GM19452 (cell line): ENCODE measurements around the gene IPO8.
"Not testable (repeated sequence)": the region's sequence is repeated elsewhere in the genome, so short reads cannot be mapped to it uniquely, and the experiment has no call there.

Source experiments
- ATAC-seq: cut with Tn5 transposase; IDR thresholded peaks from one replicate; pipeline ENCODE4 v1.9.1; 2021; ENCODE audit not compliant: unreplicated experiment

Gene IPO8

GRCh38 chr12:30610718-30611117 lies 85.0 kb downstream of the IPO8 start:
- ATAC-seq: no peak

GRCh38 chr12:30609819-30610218 lies 85.8 kb downstream of the IPO8 start:
- ATAC-seq: not testable (repeated sequence)

- ATAC-seq: not testable (repeated sequence)
Measured at GRCh38 chr12:30604302-30604701, 91.4 kb downstream of the IPO8 start.

- no peak for ATAC-seq
Measured at GRCh38 chr12:30603129-30603528, 92.5 kb downstream of the IPO8 start.

- ATAC-seq: no peak
Measured at GRCh38 chr12:30602678-30603077, 93.0 kb downstream of the IPO8 start.

GRCh38 chr12:30599608-30600007 lies 96.1 kb downstream of the IPO8 start:
- no peak for ATAC-seq

GRCh38 chr12:30598889-30599288 lies 96.8 kb downstream of the IPO8 start:
- ATAC-seq: no peak

GRCh38 chr12:30595742-30596141 lies 99.9 kb downstream of the IPO8 start:
- no peak for ATAC-seq

GRCh38 chr12:30594509-30594908 lies 101.2 kb downstream of the IPO8 start:
- no peak for ATAC-seq

GRCh38 chr12:30588572-30588971 lies 107.1 kb downstream of the IPO8 start:
- not testable (repeated sequence) for ATAC-seq

GRCh38 chr12:30587782-30588181 lies 107.9 kb downstream of the IPO8 start:
- no peak for ATAC-seq

- ATAC-seq: no peak
Measured at GRCh38 chr12:30585877-30586276, 109.8 kb downstream of the IPO8 start.

- ATAC-seq: no peak
Measured at GRCh38 chr12:30582943-30583342, 112.7 kb downstream of the IPO8 start.

- ATAC-seq: no peak
Measured at GRCh38 chr12:30580344-30580743, 115.3 kb downstream of the IPO8 start.
